AG04449 (cell line): ENCODE measurements around the gene MAGI1.

Experiments
- CTCF ChIA-PET: fragments of 350-600 bp; formaldehyde crosslinking; extraction: SDS; loops from one replicate; lab custom pipeline; 2021; ENCODE audit warnings: antibody characterized with exemption; lab: Yijun Ruan, JAX
- POLR2A ChIA-PET: fragments of 400-600, 350-600 bp; formaldehyde crosslinking; extraction: SDS; loops from one replicate; lab custom pipeline; 2020; ENCODE audit warnings: antibody characterized with exemption, inconsistent platforms; lab: Yijun Ruan, JAX
- DNase-seq: peaks from one replicate; pipeline ENCODE4 v3.0.0-alpha.2; 2010; ENCODE audit warnings: low read depth, low spot score
- H3K4me3 ChIP-seq: 2 replicates; pipeline ENCODE4 v1.5.1; 2011; ENCODE audit warnings: low read depth, mild to moderate bottlenecking, control low read depth, low read length
- CTCF ChIP-seq: IDR thresholded peaks from one replicate; pipeline ENCODE4 v1.5.1; 2011; ENCODE audit warnings: mild to moderate bottlenecking, moderate library complexity, low read length, control low read depth, inconsistent platforms; ENCODE audit not compliant: insufficient read depth; ENCODE audit errors: missing control alignments

MAGI1 gene

DNA sequence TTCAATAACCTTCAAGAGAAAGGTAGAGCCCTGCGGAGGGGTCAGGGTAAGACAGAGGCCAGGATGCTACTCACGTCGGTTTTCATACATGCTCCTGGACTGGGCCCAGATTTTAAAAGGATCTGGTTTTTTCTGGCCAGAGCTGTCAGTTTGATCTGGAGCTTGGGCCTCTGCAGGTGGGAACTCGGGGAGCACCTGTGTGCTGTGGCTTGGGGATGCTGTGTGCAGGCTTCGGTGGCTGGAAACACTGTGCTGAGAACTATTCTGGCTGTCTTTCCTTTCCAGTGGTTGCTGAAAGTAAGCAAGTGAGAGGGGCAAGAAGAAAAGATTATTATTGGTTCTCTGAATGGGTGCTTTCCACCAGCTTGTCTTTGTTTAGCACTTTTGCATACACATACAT lies 647.6 kb downstream of the MAGI1 start:
- H3K4me3 ChIP-seq: no peak overlapping the region
- ChIA-PET POLR2A (no interaction called here), CTCF (interaction anchor here (1.1 kb wide), 1 partner anchor 8 kb away, joined by 3 read pairs; no protein-coding TSS in a partner anchor)
- DNase-seq: no peak
- no peak for TF ChIP-seq CTCF

- no peak for TF ChIP-seq CTCF
- CTCF ChIA-PET: no interaction called here
- DNase-seq: no peak
- no peak overlapping the region for H3K4me3 ChIP-seq
- POLR2A ChIA-PET: no interaction called here
Observed at GRCh38 chr3:65385805-65386204, 652.9 kb downstream of the MAGI1 start.

DNA sequence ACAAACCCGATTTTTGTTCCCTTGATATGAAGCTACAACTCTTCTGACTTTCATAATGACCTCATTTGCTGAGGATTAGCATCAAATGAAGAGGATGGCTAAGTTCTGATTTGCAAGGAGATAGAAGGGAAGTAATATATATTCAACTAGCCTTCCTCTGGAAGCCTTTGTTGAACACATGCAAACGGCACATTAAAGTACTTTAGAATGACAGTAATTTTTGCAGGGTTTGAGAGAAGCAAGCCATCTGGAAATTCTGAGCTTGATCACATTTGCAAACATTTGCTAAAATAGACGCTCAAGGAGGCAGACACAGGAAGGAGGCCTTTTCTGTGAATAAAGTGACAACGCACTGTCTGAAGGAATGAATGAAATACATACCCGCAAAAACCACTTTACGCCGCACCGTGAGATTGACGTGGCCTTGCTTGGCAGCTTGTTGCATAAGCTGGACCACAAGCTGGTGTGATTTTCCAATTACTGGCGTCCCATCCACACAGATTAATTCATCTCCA lies 657.2 kb downstream of the MAGI1 start:
- DNase-seq: no peak
- H3K4me3 ChIP-seq: no peak overlapping the region
- ChIA-PET POLR2A (no interaction called here), CTCF (interaction anchor here (1.3 kb wide), 1 partner anchor 370 kb away, joined by 4 read pairs; no protein-coding TSS in a partner anchor)
- TF ChIP-seq CTCF: no peak

DNA sequence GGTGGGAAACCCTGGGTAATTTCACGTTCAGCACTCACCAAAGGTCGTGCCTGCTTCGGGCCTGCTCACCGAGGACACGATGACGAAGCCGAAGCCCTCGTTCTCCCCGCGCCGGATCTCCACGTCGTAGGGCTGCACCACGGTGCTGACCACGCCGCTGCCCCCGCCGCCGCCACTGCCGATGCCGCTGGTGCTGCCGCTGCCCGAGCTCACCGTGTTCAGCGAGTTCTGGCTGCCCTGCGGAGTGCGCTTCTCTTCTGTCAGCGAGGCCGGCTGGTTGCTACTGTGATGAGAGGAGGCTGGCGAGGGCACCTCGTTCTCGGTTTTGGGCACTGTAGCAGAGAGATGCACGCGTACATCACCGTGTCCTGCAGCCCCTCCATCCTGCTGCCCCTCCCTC lies 659.5 kb downstream of the MAGI1 start:
- H3K4me3 ChIP-seq: no peak overlapping the region
- ChIA-PET CTCF (no interaction called here), POLR2A (no interaction called here)
- TF ChIP-seq CTCF: no peak
- DNase-seq: no peak

GRCh38 chr3:65377637-65378036 lies 661.1 kb downstream of the MAGI1 start:
- TF ChIP-seq CTCF: no peak
- DNase-seq: no peak
- CTCF ChIA-PET: no interaction called here
- no peak overlapping the region for H3K4me3 ChIP-seq
- POLR2A ChIA-PET: no interaction called here

DNA sequence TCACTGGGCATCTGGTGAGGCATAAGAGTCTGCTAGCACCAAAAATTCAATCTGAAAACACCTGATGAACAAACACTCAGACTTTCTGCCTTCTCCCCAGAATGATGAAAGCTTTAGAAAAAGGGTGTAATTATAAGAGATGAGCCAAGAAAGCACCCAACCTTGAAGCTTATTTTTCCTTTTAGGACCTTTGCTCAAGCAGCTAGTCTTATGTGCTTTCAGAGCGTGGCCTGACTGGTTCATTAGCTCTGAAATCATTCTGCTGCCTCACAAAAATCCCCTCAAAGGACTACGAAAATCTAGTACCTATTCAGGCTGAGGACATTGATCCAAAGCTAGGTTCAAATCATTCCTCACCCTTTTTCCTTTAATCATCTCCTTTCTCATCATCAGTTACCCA lies 662.3 kb downstream of the MAGI1 start:
- no peak for DNase-seq
- no peak overlapping the region for H3K4me3 ChIP-seq
- POLR2A ChIA-PET: no interaction called here
- CTCF ChIA-PET: no interaction called here
- TF ChIP-seq CTCF: no peak
